GM12873 (cell line): ENCODE measurements around the gene TRNT1.

Experiments
- TF ChIP-seq, protein P1 (sequence below): IDR thresholded peaks from 2 replicates; pipeline ENCODE4 v1.5.1; 2012; ENCODE audit warnings: low read depth, mild to moderate bottlenecking, moderate library complexity, low read length, control low read depth; ENCODE audit not compliant: insufficient read depth; ENCODE audit errors: missing control alignments

The TRNT1 gene

DNA sequence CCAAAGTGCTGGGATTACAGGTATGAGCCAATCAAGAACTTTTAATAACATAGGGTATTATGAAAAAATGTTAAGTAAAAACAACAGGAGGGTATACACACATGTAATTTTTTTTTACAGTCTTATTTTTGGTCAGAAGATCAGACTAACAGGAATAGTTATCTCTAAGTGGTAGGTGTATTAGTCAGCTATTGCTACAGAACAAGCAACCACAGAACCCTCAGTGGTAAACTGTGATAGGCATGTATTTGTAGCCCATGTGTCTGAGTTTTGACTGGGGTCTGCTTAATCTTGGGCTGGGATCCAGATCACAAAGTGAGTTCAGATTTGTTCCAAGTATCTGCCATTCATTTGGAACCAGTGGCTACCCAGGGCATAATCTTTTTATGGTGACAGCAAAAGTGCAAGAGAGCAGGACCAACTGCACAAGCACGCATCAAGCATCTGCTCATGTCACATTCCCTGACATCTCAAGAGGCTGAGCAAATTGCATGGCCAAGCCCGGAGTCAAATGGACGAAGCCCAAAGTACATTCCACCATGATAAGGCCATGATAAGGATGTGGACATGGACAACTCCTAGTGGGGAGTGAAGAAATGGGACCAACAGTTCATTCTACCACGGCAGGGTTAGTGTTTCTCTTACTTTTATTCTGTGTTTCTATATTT is 13.6 kb upstream of the TRNT1 start:
- TF ChIP-seq, protein P1, sequence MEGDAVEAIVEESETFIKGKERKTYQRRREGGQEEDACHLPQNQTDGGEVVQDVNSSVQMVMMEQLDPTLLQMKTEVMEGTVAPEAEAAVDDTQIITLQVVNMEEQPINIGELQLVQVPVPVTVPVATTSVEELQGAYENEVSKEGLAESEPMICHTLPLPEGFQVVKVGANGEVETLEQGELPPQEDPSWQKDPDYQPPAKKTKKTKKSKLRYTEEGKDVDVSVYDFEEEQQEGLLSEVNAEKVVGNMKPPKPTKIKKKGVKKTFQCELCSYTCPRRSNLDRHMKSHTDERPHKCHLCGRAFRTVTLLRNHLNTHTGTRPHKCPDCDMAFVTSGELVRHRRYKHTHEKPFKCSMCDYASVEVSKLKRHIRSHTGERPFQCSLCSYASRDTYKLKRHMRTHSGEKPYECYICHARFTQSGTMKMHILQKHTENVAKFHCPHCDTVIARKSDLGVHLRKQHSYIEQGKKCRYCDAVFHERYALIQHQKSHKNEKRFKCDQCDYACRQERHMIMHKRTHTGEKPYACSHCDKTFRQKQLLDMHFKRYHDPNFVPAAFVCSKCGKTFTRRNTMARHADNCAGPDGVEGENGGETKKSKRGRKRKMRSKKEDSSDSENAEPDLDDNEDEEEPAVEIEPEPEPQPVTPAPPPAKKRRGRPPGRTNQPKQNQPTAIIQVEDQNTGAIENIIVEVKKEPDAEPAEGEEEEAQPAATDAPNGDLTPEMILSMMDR = no peak

DNA sequence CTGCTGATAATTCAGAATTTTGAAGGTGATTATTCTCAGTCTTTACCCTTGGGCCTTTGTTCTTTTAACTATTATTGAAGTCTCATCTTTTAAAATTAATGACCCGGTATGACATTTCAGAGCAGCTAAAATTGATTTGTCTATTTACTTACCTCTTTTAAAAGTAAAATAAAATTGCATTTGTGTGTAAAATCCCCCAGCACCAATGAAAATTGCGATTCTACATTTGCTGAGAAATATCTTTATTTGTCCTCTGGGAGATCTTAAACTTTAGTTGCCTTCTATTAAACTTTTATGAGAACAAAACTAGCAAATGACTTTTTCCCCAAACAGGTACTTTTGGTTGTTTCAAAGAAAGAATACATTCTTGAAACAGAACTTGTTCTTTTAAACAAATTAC is 9.1 kb upstream of the TRNT1 start:
- TF ChIP-seq, protein P1 = no peak

DNA sequence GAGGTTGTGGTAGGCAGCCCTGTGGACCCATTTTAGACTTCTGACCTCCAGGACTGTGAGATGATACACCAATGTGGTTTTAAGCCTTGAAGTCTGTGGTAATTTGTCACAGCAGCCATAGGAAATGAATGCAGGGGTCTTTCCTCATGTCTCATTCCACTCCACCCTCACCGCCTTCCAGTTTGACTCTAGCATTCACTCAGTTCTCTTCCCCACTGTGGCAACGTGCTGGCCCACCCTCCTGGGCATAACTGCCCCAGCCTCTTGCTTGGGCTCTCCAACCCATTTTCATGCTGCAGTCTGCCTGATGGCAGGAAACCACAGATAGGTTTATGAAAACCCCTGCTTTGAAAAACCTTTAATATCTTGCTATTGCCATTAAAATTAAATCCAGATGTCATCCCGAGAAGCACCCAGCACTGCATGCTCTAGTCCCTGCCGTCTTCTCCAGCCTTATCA is 7.3 kb upstream of the TRNT1 start:
- TF ChIP-seq, protein P1 = no peak

DNA sequence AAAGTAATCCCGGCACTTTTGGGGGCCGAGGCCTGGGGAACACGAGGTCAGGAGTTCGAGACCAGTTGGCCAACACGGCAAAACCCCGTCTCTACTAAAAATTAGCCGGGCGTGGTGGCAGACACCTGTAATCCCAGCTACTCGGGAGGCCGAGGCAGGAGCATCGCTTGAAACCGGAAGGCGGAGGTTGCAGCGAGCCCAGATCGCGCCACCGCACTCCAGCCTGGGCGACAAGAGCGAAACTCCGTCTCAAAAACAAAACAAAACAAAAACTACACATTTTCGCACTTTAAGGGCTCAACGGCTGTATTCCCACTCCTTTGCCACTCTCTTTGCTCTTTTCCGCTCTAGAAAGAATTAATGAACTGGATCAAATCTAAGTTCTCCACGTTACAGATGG is 763 bp upstream of the TRNT1 start:
- TF ChIP-seq, protein P1 = no peak

DNA sequence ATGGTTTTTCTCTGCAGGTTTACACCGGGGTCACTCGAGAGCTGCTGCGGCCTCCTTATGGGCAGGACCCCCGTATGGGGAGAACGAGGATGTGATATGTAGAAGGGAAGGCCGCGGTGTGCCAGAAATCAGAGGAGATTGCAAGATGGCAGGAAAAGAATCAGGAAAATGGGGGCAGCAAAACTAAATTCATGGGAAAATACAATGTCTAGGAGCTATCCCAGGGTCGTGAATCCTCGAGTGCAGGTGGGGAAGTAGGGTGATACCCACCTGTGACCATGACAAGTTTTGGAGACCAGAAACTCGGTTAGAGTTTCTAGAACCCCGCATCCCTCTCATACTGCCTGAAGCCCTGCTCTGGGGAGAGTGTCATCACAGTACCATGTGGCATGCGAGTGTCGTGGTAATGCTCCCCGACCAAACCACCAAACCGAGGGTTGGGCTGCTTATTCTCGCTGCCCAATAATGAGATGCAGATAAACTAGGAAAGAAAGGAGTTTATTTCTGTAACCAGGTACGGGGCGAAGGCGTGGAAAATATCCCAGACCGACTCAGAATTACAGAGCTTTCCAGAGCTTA is 781 bp downstream of the TRNT1 start:
- TF ChIP-seq, protein P1 = no peak

DNA sequence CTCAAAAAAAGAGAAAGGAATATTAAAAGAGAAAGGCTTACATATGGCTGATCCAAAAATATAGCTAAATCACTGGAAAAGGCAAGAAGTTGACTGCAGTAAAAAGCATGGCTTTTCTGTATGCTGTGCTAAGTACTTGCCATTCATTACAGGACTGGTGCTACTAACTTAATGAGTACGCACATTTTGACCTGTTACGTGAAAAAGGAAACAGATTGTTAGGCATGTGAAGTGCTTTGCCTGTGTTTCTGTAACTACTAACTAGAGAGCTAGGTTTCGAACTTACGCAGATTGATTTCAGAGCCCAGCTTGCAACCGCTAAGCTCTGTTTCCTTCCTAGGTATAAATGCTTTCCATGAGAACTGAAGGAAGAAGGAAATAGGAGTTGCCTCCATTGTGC is 2.8 kb downstream of the TRNT1 start:
- TF ChIP-seq, protein P1 = no peak

DNA sequence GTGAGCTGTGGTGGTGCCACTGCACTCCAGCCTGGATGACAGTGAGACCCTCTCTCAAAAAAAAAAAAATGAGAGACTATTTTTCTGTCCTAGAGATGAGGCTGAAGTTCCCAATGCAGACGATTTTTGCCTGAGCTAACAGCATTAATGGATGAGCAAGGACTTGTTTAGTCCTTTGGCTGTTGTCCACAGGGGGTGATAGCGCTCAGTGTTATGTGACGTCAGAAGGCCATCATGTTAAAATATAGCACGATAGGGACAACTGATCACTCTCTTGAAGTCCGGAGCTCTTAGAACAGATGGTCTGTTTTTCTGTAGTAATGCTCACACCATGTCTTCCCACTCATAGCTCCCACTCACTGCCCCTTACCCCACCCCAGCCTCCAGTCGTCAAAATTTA is 6.8 kb downstream of the TRNT1 start:
- TF ChIP-seq, protein P1 = no peak
